ENCODE measurements around the gene SPEF1.

GRCh38 chr20:3796477-3797225, 15.4 kb upstream of the SPEF1 start:
- TF ChIP-seq, protein P1, sequence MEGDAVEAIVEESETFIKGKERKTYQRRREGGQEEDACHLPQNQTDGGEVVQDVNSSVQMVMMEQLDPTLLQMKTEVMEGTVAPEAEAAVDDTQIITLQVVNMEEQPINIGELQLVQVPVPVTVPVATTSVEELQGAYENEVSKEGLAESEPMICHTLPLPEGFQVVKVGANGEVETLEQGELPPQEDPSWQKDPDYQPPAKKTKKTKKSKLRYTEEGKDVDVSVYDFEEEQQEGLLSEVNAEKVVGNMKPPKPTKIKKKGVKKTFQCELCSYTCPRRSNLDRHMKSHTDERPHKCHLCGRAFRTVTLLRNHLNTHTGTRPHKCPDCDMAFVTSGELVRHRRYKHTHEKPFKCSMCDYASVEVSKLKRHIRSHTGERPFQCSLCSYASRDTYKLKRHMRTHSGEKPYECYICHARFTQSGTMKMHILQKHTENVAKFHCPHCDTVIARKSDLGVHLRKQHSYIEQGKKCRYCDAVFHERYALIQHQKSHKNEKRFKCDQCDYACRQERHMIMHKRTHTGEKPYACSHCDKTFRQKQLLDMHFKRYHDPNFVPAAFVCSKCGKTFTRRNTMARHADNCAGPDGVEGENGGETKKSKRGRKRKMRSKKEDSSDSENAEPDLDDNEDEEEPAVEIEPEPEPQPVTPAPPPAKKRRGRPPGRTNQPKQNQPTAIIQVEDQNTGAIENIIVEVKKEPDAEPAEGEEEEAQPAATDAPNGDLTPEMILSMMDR (IDR thresholded peaks at IDR 0.05), result no peak
- TF ChIP-seq POLR2A (IDR thresholded peaks at IDR 0.05), result no peak
